ENCODE data around the gene OTOF. TPM values are rescaled to one million over a fixed set of nuclear protein-coding genes. Genes with fewer than 3 reads are reported as not detected.
"Not testable (repeated sequence)": the region's sequence is repeated elsewhere in the genome, so short reads cannot be mapped to it uniquely, and the experiment has no call there.

The OTOF gene
- total RNA-seq, 1 experiment from 2014 or later = not detected

- DNase-seq (ENCODE audit: low spot score) = peak; percentile 74
- Histone ChIP-seq H3K36me3 (ENCODE audit: insufficient read depth, low read length, poor library complexity, severe bottlenecking) (no peaks in the 10 kb centered on the region), H3K27ac (ENCODE audit: low read depth, low read length, poor library complexity, severe bottlenecking) (no peak overlapping the region), H3K27me3 (replicated peaks; ENCODE audit: insufficient read depth, low read depth, low read length, poor library complexity) (no peaks in the 10 kb centered on the region), H3K4me1 (ENCODE audit: insufficient read depth, low read length, poor library complexity, severe bottlenecking) (no peaks in the 10 kb centered on the region), H3K9me3 (ENCODE audit: low read depth, low read length, poor library complexity, severe bottlenecking) (peaks cover 5% of the 10 kb centered on the region), H3K4me3 (ENCODE audit: low read depth, low read length, poor library complexity, severe bottlenecking) (no peak overlapping the region)
- no peak for TF ChIP-seq EZH2 (IDR thresholded peaks at IDR 0.05; ENCODE audit: borderline replicate concordance, low read depth, low read length, poor library complexity, severe bottlenecking)
- peak; percentile 78 for TF ChIP-seq CTCF (conservative IDR thresholded peaks at IDR 0.05; ENCODE audit: low read depth, low read length)
- ChIA-PET CTCF (no interaction called here), POLR2A (ENCODE audit: low non-redundant PET) (no interaction called here)
- no TSS peak for BruUV-seq (replicated peaks)
- intact Hi-C loops (cut with micrococcal nuclease; ENCODE audit: unreplicated experiment) = no loop called here
Observed at GRCh38 chr2:26469092-26469710, 8.7 kb downstream of the OTOF start.

- H3K9me3 ChIP-seq (ENCODE audit: low read depth, low read length, poor library complexity, severe bottlenecking); H3K27ac ChIP-seq (ENCODE audit: low read depth, low read length, poor library complexity, severe bottlenecking); H3K4me3 ChIP-seq (ENCODE audit: low read depth, low read length, poor library complexity, severe bottlenecking); H3K4me1 ChIP-seq (ENCODE audit: insufficient read depth, low read length, poor library complexity, severe bottlenecking); DNase-seq (ENCODE audit: low spot score); H3K27me3 ChIP-seq (replicated peaks; ENCODE audit: insufficient read depth, low read depth, low read length, poor library complexity); POLR2A ChIA-PET (ENCODE audit: low non-redundant PET); intact Hi-C loops (cut with micrococcal nuclease; ENCODE audit: unreplicated experiment); BruUV-seq (replicated peaks); H3K36me3 ChIP-seq (ENCODE audit: insufficient read depth, low read length, poor library complexity, severe bottlenecking); CTCF ChIA-PET: not testable (repeated sequence)
Observed at GRCh38 chr2:26468544-26468943, 9.4 kb downstream of the OTOF start.

GRCh38 chr2:26466662-26467310 is 11.1 kb downstream of the OTOF start:
- POLR2A ChIA-PET (ENCODE audit: low non-redundant PET) = interaction anchor here (0.7 kb wide), 1 partner anchor 123 kb away, joined by 4 read pairs; no protein-coding TSS in a partner anchor
- no TSS peak for BruUV-seq (replicated peaks)
- Histone ChIP-seq H3K27me3 (replicated peaks; ENCODE audit: insufficient read depth, low read depth, low read length, poor library complexity) (no peaks in the 10 kb centered on the region), H3K36me3 (ENCODE audit: insufficient read depth, low read length, poor library complexity, severe bottlenecking) (no peaks in the 10 kb centered on the region), H3K9me3 (ENCODE audit: low read depth, low read length, poor library complexity, severe bottlenecking) (peaks cover 5% of the 10 kb centered on the region), H3K4me3 (ENCODE audit: low read depth, low read length, poor library complexity, severe bottlenecking) (no peak overlapping the region), H3K4me1 (ENCODE audit: insufficient read depth, low read length, poor library complexity, severe bottlenecking) (peaks cover 10% of the 10 kb centered on the region), H3K27ac (ENCODE audit: low read depth, low read length, poor library complexity, severe bottlenecking) (no peak overlapping the region)
- CTCF ChIA-PET = no interaction called here
- TF ChIP-seq CTCF (conservative IDR thresholded peaks at IDR 0.05; ENCODE audit: low read depth, low read length) = no peak
- no peak for TF ChIP-seq EZH2 (IDR thresholded peaks at IDR 0.05; ENCODE audit: borderline replicate concordance, low read depth, low read length, poor library complexity, severe bottlenecking)
- intact Hi-C loops (cut with micrococcal nuclease; ENCODE audit: unreplicated experiment) = no loop called here
- no peak for DNase-seq (ENCODE audit: low spot score)

Measured in A673 (cell line).